HCT116 (cell line): Measurements from ENCODE around the gene FA2H.

Source experiments
- EZH2 ChIP-seq: fragments of 200-600 bp; sonication (generic); IDR thresholded peaks from 2 replicates; pipeline ENCODE4 v1.6.1; 2017; ENCODE audit warnings: antibody characterized with exemption, mixed run types
- FOSL1 ChIP-seq: IDR thresholded peaks from 2 replicates; pipeline ENCODE4 v1.6.1; 2012; ENCODE audit warnings: low read depth
- POLR2A ChIP-seq: IDR thresholded peaks from 2 replicates; pipeline ENCODE4 v1.7.0; 2011; ENCODE audit warnings: borderline replicate concordance; ENCODE audit not compliant: insufficient read depth, insufficient read length; ENCODE audit errors: extremely low read depth
- POLR2AphosphoS5 ChIP-seq: IDR thresholded peaks from 2 replicates; pipeline ENCODE4 v1.6.1; 2011; ENCODE audit warnings: mild to moderate bottlenecking, low read depth, low read length, moderate library complexity
- SIN3A ChIP-seq: IDR thresholded peaks from 2 replicates; pipeline ENCODE4 v1.6.1; 2012; ENCODE audit warnings: low read depth
- SP1 ChIP-seq: IDR thresholded peaks from 2 replicates; pipeline ENCODE4 v1.6.1; 2012; ENCODE audit warnings: low read depth
- ZFX ChIP-seq: fragments of 450-650 bp; IDR thresholded peaks from 2 replicates; pipeline ENCODE4 v1.6.1; 2017
- TF ChIP-seq, protein P1 (sequence below), 3 experiments: fragments of 200-600 bp in 1 of 3; sonication (generic) in 1 of 3; IDR thresholded peaks in 2 of 3; conservative IDR thresholded peaks in 1 of 3; 2 replicates each; pipeline ENCODE4 v1.5.1; 2012 to 2017; ENCODE audit warnings: low read depth in 2 of 3, low read length in 2 of 3, antibody characterized with exemption in 1 of 3, borderline replicate concordance in 1 of 3, control low read depth in 1 of 3, mild to moderate bottlenecking in 1 of 3, mixed read lengths in 1 of 3, mixed run types in 1 of 3, moderate library complexity in 1 of 3; ENCODE audit not compliant: insufficient read depth in 1 of 3

DNA sequence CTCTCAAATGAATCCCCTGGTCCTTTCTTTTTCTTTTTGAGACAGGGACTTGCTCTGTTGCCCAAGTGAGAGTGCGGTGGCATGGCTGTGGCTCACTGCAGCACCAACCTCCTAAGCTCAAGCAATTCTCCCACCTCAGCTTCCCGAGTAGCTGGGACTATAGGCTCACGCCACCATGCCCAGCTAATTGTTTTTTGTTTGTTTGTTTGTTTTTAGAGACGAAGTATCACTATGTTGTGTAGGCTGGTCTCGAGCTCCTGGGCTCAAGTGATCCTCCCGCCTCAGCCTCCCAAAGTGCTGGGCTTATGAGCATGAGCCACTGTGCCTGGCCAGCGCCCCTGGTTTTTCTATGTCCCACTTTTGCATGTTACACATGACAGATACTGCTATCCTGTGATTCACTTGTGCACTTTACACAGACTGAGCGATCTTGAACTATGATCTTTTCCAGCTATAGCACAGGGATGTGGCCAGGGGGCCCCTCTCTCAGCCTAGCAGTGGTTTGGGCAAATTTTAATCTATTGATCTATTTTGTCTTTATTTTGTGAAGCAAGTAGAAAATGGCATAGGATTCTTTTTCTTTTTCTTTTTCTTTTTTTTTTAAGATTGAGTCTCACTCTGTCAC, 42.7 kb downstream of the FA2H start:
- TF ChIP-seq, protein P1, sequence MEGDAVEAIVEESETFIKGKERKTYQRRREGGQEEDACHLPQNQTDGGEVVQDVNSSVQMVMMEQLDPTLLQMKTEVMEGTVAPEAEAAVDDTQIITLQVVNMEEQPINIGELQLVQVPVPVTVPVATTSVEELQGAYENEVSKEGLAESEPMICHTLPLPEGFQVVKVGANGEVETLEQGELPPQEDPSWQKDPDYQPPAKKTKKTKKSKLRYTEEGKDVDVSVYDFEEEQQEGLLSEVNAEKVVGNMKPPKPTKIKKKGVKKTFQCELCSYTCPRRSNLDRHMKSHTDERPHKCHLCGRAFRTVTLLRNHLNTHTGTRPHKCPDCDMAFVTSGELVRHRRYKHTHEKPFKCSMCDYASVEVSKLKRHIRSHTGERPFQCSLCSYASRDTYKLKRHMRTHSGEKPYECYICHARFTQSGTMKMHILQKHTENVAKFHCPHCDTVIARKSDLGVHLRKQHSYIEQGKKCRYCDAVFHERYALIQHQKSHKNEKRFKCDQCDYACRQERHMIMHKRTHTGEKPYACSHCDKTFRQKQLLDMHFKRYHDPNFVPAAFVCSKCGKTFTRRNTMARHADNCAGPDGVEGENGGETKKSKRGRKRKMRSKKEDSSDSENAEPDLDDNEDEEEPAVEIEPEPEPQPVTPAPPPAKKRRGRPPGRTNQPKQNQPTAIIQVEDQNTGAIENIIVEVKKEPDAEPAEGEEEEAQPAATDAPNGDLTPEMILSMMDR (IDR thresholded peaks at IDR 0.05 in 2 of 3, conservative IDR thresholded peaks at IDR 0.05 in 1 of 3; ENCODE audit: borderline replicate concordance in 1 of 3, insufficient read depth in 1 of 3, low read depth in 2 of 3, low read length in 2 of 3), result no peak
- TF ChIP-seq POLR2AphosphoS5 (no peak), ZFX (no peak), POLR2A (no peak), SIN3A (no peak), EZH2 (no peak), SP1 (no peak), FOSL1 (no peak)
